Fibroblast of skin of left biceps (primary cell): Measurements from ENCODE around the gene CLEC18C.
"Not testable (repeated sequence)": the region's sequence is repeated elsewhere in the genome, so short reads cannot be mapped to it uniquely, and the experiment has no call there.

ENCODE experiments used
- DNase-seq, 2 experiments: peaks; one replicate each; pipeline ENCODE4 v3.0.0-alpha.2; 2013; ENCODE audit warnings: low read depth in 2 of 2

Gene CLEC18C

GRCh38 chr16:70173212-70173837 lies at the start of gene CLEC18C:
TSS of gene CLEC18C (plus strand) at chr16:70173787. CDS start at chr16:70174279, 492 bp downstream.
- DNase-seq: not testable (repeated sequence)

- DNase-seq: not testable (repeated sequence)
These were observed 49.8 kb upstream of the CLEC18C start for GRCh38 chr16:70123822-70124221.

- DNase-seq: not testable (repeated sequence)
These were observed 47.4 kb upstream of the CLEC18C start for GRCh38 chr16:70126226-70126625.

GRCh38 chr16:70127706-70128105 lies 45.9 kb upstream of the CLEC18C start:
- not testable (repeated sequence) for DNase-seq

GRCh38 chr16:70128844-70129243 lies 44.7 kb upstream of the CLEC18C start:
- DNase-seq: not testable (repeated sequence)

GRCh38 chr16:70135796-70136195 lies 37.8 kb upstream of the CLEC18C start:
- not testable (repeated sequence) for DNase-seq

GRCh38 chr16:70136595-70136994 lies 37.0 kb upstream of the CLEC18C start:
- DNase-seq: not testable (repeated sequence)

GRCh38 chr16:70142739-70143138 lies 30.8 kb upstream of the CLEC18C start:
- DNase-seq: not testable (repeated sequence)

- DNase-seq: not testable (repeated sequence)
These were observed 30.2 kb upstream of the CLEC18C start for GRCh38 chr16:70143231-70143895.

- not testable (repeated sequence) for DNase-seq
These were observed 25.7 kb upstream of the CLEC18C start for GRCh38 chr16:70147853-70148252.

- not testable (repeated sequence) for DNase-seq
These were observed 25.1 kb upstream of the CLEC18C start for GRCh38 chr16:70148453-70148852.

- not testable (repeated sequence) for DNase-seq
These were observed 24.3 kb upstream of the CLEC18C start for GRCh38 chr16:70149296-70149695.

- no peak for DNase-seq
These were observed 22.2 kb upstream of the CLEC18C start for GRCh38 chr16:70151391-70151790.

GRCh38 chr16:70151941-70152509 lies 21.6 kb upstream of the CLEC18C start:
- no peak for DNase-seq

GRCh38 chr16:70152578-70153302 lies 20.8 kb upstream of the CLEC18C start:
- no peak for DNase-seq

- not testable (repeated sequence) for DNase-seq
These were observed 18.9 kb upstream of the CLEC18C start for GRCh38 chr16:70154736-70155135.

GRCh38 chr16:70156207-70156978 lies 17.2 kb upstream of the CLEC18C start:
- no peak for DNase-seq

- DNase-seq: no peak
These were observed 16.5 kb upstream of the CLEC18C start for GRCh38 chr16:70157105-70157476.

- DNase-seq: no peak
These were observed 15.9 kb upstream of the CLEC18C start for GRCh38 chr16:70157477-70158260.

- no peak for DNase-seq
These were observed 15.2 kb upstream of the CLEC18C start for GRCh38 chr16:70158261-70158939.
